SK-N-SH treated with all-trans-retinoic acid at 6 μM for 48 hours (cell line): ENCODE results near the gene TMEM51.

Experiments
- ARNTL ChIP-seq: fragments of 450-650 bp; formaldehyde crosslinking; IDR thresholded peaks from 2 replicates; pipeline ENCODE4 v1.5.0; 2020; ENCODE audit warnings: low read depth, mild to moderate bottlenecking, moderate library complexity, borderline replicate concordance
- CSDC2 ChIP-seq: fragments of 250-450 bp; sonication (Bioruptor Pico); IDR thresholded peaks from 2 replicates; pipeline ENCODE4 v1.5.0; 2020; ENCODE audit warnings: mild to moderate bottlenecking, moderate library complexity
- GLIS3 ChIP-seq: fragments of 250-450 bp; sonication (Bioruptor Pico); IDR thresholded peaks from 2 replicates; pipeline ENCODE4 v1.5.0; 2020; ENCODE audit warnings: mild to moderate bottlenecking, moderate library complexity
- ISL1 ChIP-seq: fragments of 250-450 bp; sonication (Bioruptor Pico); IDR thresholded peaks from 2 replicates; pipeline ENCODE4 v2.1.2; 2022; ENCODE audit warnings: mild to moderate bottlenecking, moderate library complexity
- RARB ChIP-seq: fragments of 250-450 bp; sonication (Bioruptor Pico); IDR thresholded peaks from 2 replicates; pipeline ENCODE4 v1.8.0; 2021; ENCODE audit warnings: mild to moderate bottlenecking, moderate library complexity
- ZC3H10 ChIP-seq: fragments of 250-450 bp; sonication (Bioruptor Pico); IDR thresholded peaks from 2 replicates; pipeline ENCODE4 v1.5.1; 2021; ENCODE audit warnings: mild to moderate bottlenecking, moderate library complexity
- ZFP3 ChIP-seq: fragments of 250-450 bp; sonication (Bioruptor Pico); IDR thresholded peaks from 2 replicates; pipeline ENCODE4 v1.5.0; 2020; ENCODE audit warnings: mild to moderate bottlenecking, moderate library complexity
- ZFP30 ChIP-seq: fragments of 450-650 bp; formaldehyde crosslinking; IDR thresholded peaks from 2 replicates; pipeline ENCODE4 v1.5.0; 2022; ENCODE audit warnings: mild to moderate bottlenecking, moderate library complexity
- TF ChIP-seq, protein P1 (sequence below): fragments of 250-450 bp; sonication (Bioruptor Pico); IDR thresholded peaks from 2 replicates; pipeline ENCODE4 v1.5.0; 2020; ENCODE audit warnings: mild to moderate bottlenecking, moderate library complexity
- TF ChIP-seq, protein P2 (sequence below): fragments of 250-450 bp; sonication (Bioruptor Pico); IDR thresholded peaks from 2 replicates; pipeline ENCODE4 v1.5.1; 2020; ENCODE audit warnings: low read depth, mild to moderate bottlenecking, moderate library complexity

DNA sequence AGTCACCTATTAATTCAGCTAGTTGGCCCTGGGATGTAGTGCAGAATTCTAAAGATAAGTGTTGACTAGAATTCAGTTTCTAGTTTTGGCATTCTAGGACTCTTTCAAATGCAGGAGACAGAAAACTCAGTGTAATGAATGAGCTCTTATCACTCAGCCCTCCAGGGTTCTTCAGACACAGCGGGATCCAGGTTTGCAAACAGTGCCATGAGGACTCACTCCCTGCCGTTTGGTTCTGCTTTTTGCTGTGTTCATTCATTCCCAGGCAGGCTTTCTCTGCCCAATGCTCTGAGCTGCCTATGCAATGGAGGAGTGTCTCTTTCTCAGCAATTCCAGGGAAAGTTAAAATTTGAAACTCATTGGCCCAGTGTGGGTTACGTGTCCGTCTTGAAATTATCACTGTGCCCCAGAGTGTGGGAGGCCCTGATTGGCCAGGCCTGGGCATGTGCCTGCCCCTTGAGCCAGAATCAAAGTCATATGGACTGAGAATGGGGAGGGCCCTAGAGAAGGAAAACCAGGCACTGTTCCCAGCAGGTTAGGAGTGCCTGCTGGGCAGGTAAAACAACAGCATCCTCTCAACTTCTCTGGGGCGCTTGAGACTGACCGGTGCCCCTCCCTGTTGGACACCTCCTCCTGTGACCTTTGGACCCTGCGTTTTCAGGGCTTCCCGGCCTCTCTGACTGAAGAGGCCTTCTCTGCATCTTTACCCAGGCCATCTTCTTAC is 43.4 kb downstream of the TMEM51 start:
- no peak for TF ChIP-seq ISL1 (CRISPR knock-in tag)
- TF ChIP-seq, protein P1, sequence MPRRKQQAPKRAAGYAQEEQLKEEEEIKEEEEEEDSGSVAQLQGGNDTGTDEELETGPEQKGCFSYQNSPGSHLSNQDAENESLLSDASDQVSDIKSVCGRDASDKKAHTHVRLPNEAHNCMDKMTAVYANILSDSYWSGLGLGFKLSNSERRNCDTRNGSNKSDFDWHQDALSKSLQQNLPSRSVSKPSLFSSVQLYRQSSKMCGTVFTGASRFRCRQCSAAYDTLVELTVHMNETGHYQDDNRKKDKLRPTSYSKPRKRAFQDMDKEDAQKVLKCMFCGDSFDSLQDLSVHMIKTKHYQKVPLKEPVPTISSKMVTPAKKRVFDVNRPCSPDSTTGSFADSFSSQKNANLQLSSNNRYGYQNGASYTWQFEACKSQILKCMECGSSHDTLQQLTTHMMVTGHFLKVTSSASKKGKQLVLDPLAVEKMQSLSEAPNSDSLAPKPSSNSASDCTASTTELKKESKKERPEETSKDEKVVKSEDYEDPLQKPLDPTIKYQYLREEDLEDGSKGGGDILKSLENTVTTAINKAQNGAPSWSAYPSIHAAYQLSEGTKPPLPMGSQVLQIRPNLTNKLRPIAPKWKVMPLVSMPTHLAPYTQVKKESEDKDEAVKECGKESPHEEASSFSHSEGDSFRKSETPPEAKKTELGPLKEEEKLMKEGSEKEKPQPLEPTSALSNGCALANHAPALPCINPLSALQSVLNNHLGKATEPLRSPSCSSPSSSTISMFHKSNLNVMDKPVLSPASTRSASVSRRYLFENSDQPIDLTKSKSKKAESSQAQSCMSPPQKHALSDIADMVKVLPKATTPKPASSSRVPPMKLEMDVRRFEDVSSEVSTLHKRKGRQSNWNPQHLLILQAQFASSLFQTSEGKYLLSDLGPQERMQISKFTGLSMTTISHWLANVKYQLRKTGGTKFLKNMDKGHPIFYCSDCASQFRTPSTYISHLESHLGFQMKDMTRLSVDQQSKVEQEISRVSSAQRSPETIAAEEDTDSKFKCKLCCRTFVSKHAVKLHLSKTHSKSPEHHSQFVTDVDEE (CRISPR knock-in tag): no peak
- no peak for TF ChIP-seq ZC3H10
- no peak for TF ChIP-seq CSDC2 (CRISPR knock-in tag)
- TF ChIP-seq ZFP3 (CRISPR knock-in tag): no peak
- TF ChIP-seq RARB (CRISPR knock-in tag): no peak
- no peak for TF ChIP-seq ZFP30
- TF ChIP-seq ARNTL (CRISPR knock-in tag): no peak
- TF ChIP-seq, protein P2, sequence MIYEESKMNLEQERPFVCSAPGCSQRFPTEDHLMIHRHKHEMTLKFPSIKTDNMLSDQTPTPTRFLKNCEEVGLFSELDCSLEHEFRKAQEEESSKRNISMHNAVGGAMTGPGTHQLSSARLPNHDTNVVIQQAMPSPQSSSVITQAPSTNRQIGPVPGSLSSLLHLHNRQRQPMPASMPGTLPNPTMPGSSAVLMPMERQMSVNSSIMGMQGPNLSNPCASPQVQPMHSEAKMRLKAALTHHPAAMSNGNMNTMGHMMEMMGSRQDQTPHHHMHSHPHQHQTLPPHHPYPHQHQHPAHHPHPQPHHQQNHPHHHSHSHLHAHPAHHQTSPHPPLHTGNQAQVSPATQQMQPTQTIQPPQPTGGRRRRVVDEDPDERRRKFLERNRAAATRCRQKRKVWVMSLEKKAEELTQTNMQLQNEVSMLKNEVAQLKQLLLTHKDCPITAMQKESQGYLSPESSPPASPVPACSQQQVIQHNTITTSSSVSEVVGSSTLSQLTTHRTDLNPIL: no peak
- no peak for TF ChIP-seq GLIS3 (CRISPR knock-in tag)
